HCT116 (cell line): ENCODE results near the gene TICAM2. TPM values are rescaled to one million over a fixed set of nuclear protein-coding genes. Genes with fewer than 3 reads are reported as not detected.
A peak's percentile ranks its signal among the peaks of the same experiment; 100 is the strongest.

Source experiments
- ATAC-seq: fragments of 200-7000 bp; cut with Tn5 transposase; 2 replicates; pipeline ENCODE4 v1.9.1; 2020; ENCODE audit warnings: mild to moderate bottlenecking, moderate library complexity
- BruUV-seq: library from RNA; stranded (reverse); fragments of 400-500 nt; replicated peaks from 2 replicates; lab custom pipeline; 2021; lab: Mats Ljungman, UMichigan
- CTCF ChIA-PET: fragments of 300-600 bp; sonication (Branson Sonifier 250); formaldehyde crosslinking; loops from one replicate; lab custom pipeline; 2021; ENCODE audit warnings: antibody characterized with exemption; lab: Charles Lee
- POLR2A ChIA-PET: fragments of 300-600, 350-600 bp; sonication (Branson Sonifier 250); formaldehyde crosslinking; loops from one replicate; lab custom pipeline; 2021; ENCODE audit warnings: antibody characterized with exemption; lab: Charles Lee
- RAD21 ChIA-PET, 2 experiments: fragments of 300-600 bp; sonication (Branson Sonifier 250); formaldehyde crosslinking; loops; one replicate each; lab custom pipeline; 2023; ENCODE audit warnings: low total read pairs in 2 of 2; ENCODE audit not compliant: uncharacterized antibody in 2 of 2, unreplicated experiment in 2 of 2, low non-redundant PET in 1 of 2; lab: Charles Lee
- DNase-seq: peaks from one replicate; pipeline ENCODE4 v3.0.0-alpha.2; 2010; ENCODE audit warnings: low read depth, low spot score
- H2AFZ ChIP-seq: fragments of 200-600 bp; shearing (Covaris generic), sonication (generic); 2 replicates; pipeline ENCODE4 v1.6.1; 2017; ENCODE audit warnings: low read depth, mixed run types, mixed read lengths, antibody characterized with exemption, low read length; ENCODE audit not compliant: poor library complexity, severe bottlenecking
- H3K27ac ChIP-seq: 2 replicates; pipeline ENCODE4 v1.5.1; 2012; ENCODE audit warnings: low read depth, low read length
- H3K27me3 ChIP-seq: fragments of 200-600 bp; sonication (generic); 2 replicates; pipeline ENCODE4 v1.6.1; 2016; ENCODE audit warnings: mixed run types, low read length, mixed read lengths; ENCODE audit not compliant: insufficient read depth
- H3K36me3 ChIP-seq, 2 experiments: fragments of 200-500 bp in 1 of 2; fragments of 200-600 bp in 1 of 2; sonication (Bioruptor generic) in 1 of 2; sonication (generic) in 1 of 2; 2 replicates each; pipeline versions ENCODE4 v1.5.1 to v1.6.1; 2014 to 2016; ENCODE audit warnings: low read length in 2 of 2, inconsistent platforms in 1 of 2, mixed read lengths in 1 of 2, mixed run types in 1 of 2; ENCODE audit not compliant: insufficient read depth in 2 of 2, control insufficient read depth in 1 of 2
- H3K4me1 ChIP-seq, 2 experiments: fragments of 200-600 bp in 1 of 2; sonication (generic) in 1 of 2; 2 replicates each; pipeline versions ENCODE4 v1.5.1 to v1.6.1; 2012 to 2017; ENCODE audit warnings: low read length in 2 of 2, inconsistent platforms in 1 of 2, mild to moderate bottlenecking in 1 of 2, mixed read lengths in 1 of 2, mixed run types in 1 of 2, moderate library complexity in 1 of 2; ENCODE audit not compliant: insufficient read depth in 2 of 2, control insufficient read depth in 1 of 2
- H3K4me2 ChIP-seq: fragments of 200-600 bp; sonication (generic); 2 replicates; pipeline ENCODE4 v1.6.1; 2017; ENCODE audit warnings: mixed run types, low read length, mixed read lengths
- H3K4me3 ChIP-seq, 2 experiments: fragments of 200-600 bp in 1 of 2; sonication (generic) in 1 of 2; replicated peaks in 1 of 2; 2 replicates each; pipeline ENCODE4 v1.5.1; 2011 to 2016; ENCODE audit warnings: low read length in 2 of 2, control low read depth in 1 of 2, low read depth in 1 of 2, mild to moderate bottlenecking in 1 of 2, mixed read lengths in 1 of 2, mixed run types in 1 of 2
- H3K79me2 ChIP-seq: fragments of 200-600 bp; sonication (generic); 2 replicates; pipeline ENCODE4 v1.6.1; 2017; ENCODE audit warnings: mild to moderate bottlenecking, mixed run types, low read length, moderate library complexity, mixed read lengths; ENCODE audit not compliant: insufficient read depth
- H3K9ac ChIP-seq: fragments of 200-600 bp; sonication (generic); 2 replicates; pipeline ENCODE4 v1.6.1; 2016; ENCODE audit warnings: low read length, mixed read lengths
- H3K9me2 ChIP-seq: fragments of 200-600 bp; sonication (generic), shearing (Covaris generic); 2 replicates; pipeline ENCODE4 v1.6.1; 2017; ENCODE audit warnings: mixed run types, mild to moderate bottlenecking, moderate library complexity; ENCODE audit not compliant: insufficient read depth
- H3K9me3 ChIP-seq, 2 experiments: fragments of 200-500 bp in 1 of 2; fragments of 200-600 bp in 1 of 2; sonication (Bioruptor generic) in 1 of 2; sonication (generic) in 1 of 2; 2 replicates each; pipeline ENCODE4 v1.6.1; 2014 to 2017; ENCODE audit warnings: low read length in 2 of 2, mixed read lengths in 2 of 2, inconsistent platforms in 1 of 2, low read depth in 1 of 2, mild to moderate bottlenecking in 1 of 2, mixed run types in 1 of 2, moderate library complexity in 1 of 2; ENCODE audit not compliant: control insufficient read depth in 1 of 2, insufficient read depth in 1 of 2
- H4K20me1 ChIP-seq: fragments of 200-600 bp; sonication (generic), shearing (Covaris generic); 2 replicates; pipeline ENCODE4 v1.6.1; 2017; ENCODE audit warnings: mixed run types, mild to moderate bottlenecking, moderate library complexity; ENCODE audit not compliant: insufficient read depth
- CBX3 ChIP-seq: IDR thresholded peaks from 2 replicates; pipeline ENCODE4 v1.6.1; 2012; ENCODE audit warnings: low read depth
- EZH2phosphoT487 ChIP-seq: fragments of 200-600 bp; IDR thresholded peaks from 2 replicates; pipeline ENCODE4 v1.6.1; 2018; ENCODE audit warnings: antibody characterized with exemption, borderline replicate concordance
- FOSL1 ChIP-seq: IDR thresholded peaks from 2 replicates; pipeline ENCODE4 v1.6.1; 2012; ENCODE audit warnings: low read depth
- JUND ChIP-seq: IDR thresholded peaks from 2 replicates; pipeline ENCODE4 v1.6.1; 2012
- POLR2A ChIP-seq: IDR thresholded peaks from 2 replicates; pipeline ENCODE4 v1.7.0; 2011; ENCODE audit warnings: borderline replicate concordance; ENCODE audit not compliant: insufficient read depth, insufficient read length; ENCODE audit errors: extremely low read depth
- POLR2AphosphoS5 ChIP-seq: IDR thresholded peaks from 2 replicates; pipeline ENCODE4 v1.6.1; 2011; ENCODE audit warnings: mild to moderate bottlenecking, low read depth, low read length, moderate library complexity
- REST ChIP-seq: IDR thresholded peaks from 2 replicates; pipeline ENCODE4 v1.6.1; 2012; ENCODE audit warnings: low read depth
- SP1 ChIP-seq: IDR thresholded peaks from 2 replicates; pipeline ENCODE4 v1.6.1; 2012; ENCODE audit warnings: low read depth
- SRF ChIP-seq: IDR thresholded peaks from 2 replicates; pipeline ENCODE4 v1.6.1; 2012; ENCODE audit warnings: low read depth
- intact Hi-C: fragments of 100-400 bp; cut with micrococcal nuclease; formaldehyde crosslinking; loops from 2 replicates; pipeline ENCODE4 v1.10.0; 2022
- total RNA-seq: library from RNA; stranded (reverse); gene quantifications from one replicate; pipeline ENCODE4 v1.2.1, GENCODE V29; 2021; ENCODE audit not compliant: unreplicated experiment
- TF ChIP-seq, protein P1 (sequence below): IDR thresholded peaks from 2 replicates; pipeline ENCODE4 v1.6.1; 2012

Gene TICAM2
- total RNA-seq, 1 experiment from 2014 or later = 2.9 TPM

DNA sequence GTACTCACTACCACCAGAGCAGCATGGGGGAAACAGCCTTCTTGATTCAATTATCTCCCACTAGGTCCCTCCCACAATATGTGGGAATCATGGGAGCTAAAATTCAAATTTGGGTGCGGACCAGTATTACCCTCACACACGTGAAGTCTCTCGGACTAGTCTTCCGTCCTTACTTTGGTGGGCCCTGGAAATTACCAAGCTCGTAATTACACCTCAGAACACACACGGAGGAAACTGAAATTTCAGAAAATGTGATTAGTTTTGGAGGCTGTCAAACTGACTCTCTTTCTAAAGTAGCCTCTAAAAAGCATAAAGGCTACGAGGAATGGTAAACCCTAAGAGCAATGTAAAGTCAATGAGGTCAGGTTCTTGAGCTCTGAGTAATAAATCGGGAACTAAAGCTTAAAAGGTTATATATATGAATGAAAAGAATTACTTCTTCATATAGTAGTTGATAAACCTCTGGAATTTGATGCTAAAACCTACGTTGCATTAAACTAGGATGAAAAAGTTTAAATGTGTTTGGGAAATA, 56.9 kb downstream of the TICAM2 start:
- Histone ChIP-seq H3K27ac (peak overlapping the region; percentile 37; the same call in 1 of the 2 replicates), H3K4me2 (peak overlapping the region; percentile 61), H3K27me3 (no peaks in the 10 kb centered on the region), H3K9me2 (no peaks in the 10 kb centered on the region), H3K79me2 (peaks cover 41% of the 10 kb centered on the region), H3K36me3 (peaks cover 10 to 29% of the 10 kb centered on the region in 2 experiments), H3K9me3 (peaks cover 0 to 5% of the 10 kb centered on the region in 2 experiments; a peak in 1 of 4 replicates), H3K4me3 (peak overlapping the region in 1 of 2 experiments; percentile 33; a peak in 2 of 4 replicates), H4K20me1 (peaks cover 7% of the 10 kb centered on the region; the same call in 1 of the 2 replicates), H3K4me1 (peaks cover 0 to 32% of the 10 kb centered on the region in 2 experiments; a peak in 3 of 4 replicates), H2AFZ (peak overlapping the region; percentile 49), H3K9ac (peak overlapping the region; percentile 44; the same call in 1 of the 2 replicates)
- no TSS peak for BruUV-seq
- DNase-seq (no peak), ATAC-seq (no peak)
- TF ChIP-seq POLR2AphosphoS5 (no peak), CBX3 (0 out of 2 replicates have a peak, but pooled peaks have one; percentile 9)
- ChIA-PET CTCF (interaction anchor here (1.5 kb wide), 1 partner anchor 29 kb away, joined by 7 read pairs; no protein-coding TSS in a partner anchor), RAD21 (interaction anchor here in 1 of 2 experiments (1.0 kb wide), 1 partner anchor 21 kb away, joined by 3 read pairs; no protein-coding TSS in a partner anchor), POLR2A (interaction anchor here (0.6 to 1.5 kb wide), 4 partner anchors 9 to 162 kb away, joined by 3 to 6 read pairs (median 3); no protein-coding TSS in a partner anchor)
- intact Hi-C loops = loop anchor here (2.0 kb wide), 1 partner anchor 167 kb away; no protein-coding TSS in a partner anchor

DNA sequence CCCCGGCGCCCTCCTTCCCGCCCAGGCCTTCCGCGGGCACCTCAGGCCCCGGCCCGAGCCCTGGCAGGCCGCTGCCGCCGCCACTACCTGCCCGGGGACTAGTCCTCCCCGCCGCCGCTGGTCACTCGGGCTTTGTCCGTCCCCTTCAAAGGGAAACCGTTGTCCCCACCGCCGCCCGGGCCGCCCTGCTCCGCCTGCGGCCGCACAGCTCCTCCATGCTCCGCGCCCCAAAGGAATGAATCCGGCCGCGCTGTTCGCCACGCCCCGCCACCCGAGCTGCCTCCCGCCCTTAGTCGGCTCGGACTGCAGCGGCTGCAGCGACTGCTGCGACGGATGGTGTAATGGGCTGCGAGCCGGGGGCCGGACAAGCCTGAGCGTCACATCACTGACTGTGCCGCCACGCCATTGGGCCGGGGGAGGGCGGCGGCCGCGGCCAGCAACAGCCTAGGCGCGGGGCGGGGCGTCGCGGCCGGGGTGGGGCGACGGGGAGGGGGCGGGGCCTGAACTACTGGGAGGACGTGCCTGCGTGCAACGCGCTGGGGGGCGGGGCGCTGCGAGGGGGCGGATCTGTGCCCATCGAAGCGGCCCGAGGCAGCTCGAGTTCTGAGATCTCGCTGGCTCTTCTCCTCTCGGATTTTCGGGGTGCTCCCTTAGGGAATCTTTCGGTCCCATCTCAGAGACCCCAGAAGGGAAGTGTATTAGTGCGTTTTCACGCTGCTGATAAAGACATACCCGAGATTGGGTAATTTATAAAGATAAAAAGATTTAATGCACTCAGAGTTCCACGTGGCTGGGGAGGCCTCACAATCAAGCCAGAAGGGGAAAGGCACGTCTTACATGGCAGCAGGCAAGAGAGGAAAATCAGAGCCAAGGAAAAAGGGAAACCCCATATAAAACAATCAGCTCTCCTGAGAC, 57.6 kb downstream of the TICAM2 start, which contains the start of gene FEM1C:
Gene FEM1C, minus strand, starts transcription at position 340 of the 915 bp plus-strand sequence. CDS start 1,282 bp downstream, outside the sequence.
- ChIA-PET CTCF (interaction anchor here (1.5 kb wide), 1 partner anchor 30 kb away, joined by 7 read pairs; no protein-coding TSS in a partner anchor), POLR2A (interaction anchor here (0.6 to 1.5 kb wide), 5 partner anchors 9 to 162 kb away, joined by 3 to 6 read pairs (median 3); no protein-coding TSS in a partner anchor), RAD21 (interaction anchor here in 1 of 2 experiments (1.0 kb wide), 1 partner anchor 22 kb away, joined by 3 read pairs; no protein-coding TSS in a partner anchor)
- Histone ChIP-seq H3K36me3 (peaks cover 14 to 36% of the 10 kb centered on the region in 2 experiments), H3K27ac (peak within 1 kb of the TSS; percentile 87), H3K4me2 (peak within 1 kb of the TSS; percentile 85), H4K20me1 (peaks cover 9% of the 10 kb centered on the region; the same call in 1 of the 2 replicates), H3K9me3 (peaks cover 0 to 5% of the 10 kb centered on the region in 2 experiments; a peak in 1 of 4 replicates), H3K4me1 (peaks cover 0 to 32% of the 10 kb centered on the region in 2 experiments; a peak in 3 of 4 replicates), H3K27me3 (no peaks in the 10 kb centered on the region), H3K9ac (peak within 1 kb of the TSS; percentile 96), H3K9me2 (no peaks in the 10 kb centered on the region), H3K79me2 (peaks cover 48% of the 10 kb centered on the region), H3K4me3 (peak within 1 kb of the TSS; percentile 77 to 86), H2AFZ (peak within 1 kb of the TSS; percentile 49)
- peak; percentile 98 for ATAC-seq
- BruUV-seq = TSS peak; percentile 89
- intact Hi-C loops = loop anchor here (2.0 kb wide), 1 partner anchor 166 kb away; no protein-coding TSS in a partner anchor
- peak; percentile 87 for DNase-seq
- TF ChIP-seq FOSL1 = no peak
- peak; percentile 99 for TF ChIP-seq CBX3
- TF ChIP-seq SP1 = peak; percentile 73
- peak; percentile 99 for TF ChIP-seq POLR2AphosphoS5
- no peak for TF ChIP-seq EZH2phosphoT487
- TF ChIP-seq, protein P1, sequence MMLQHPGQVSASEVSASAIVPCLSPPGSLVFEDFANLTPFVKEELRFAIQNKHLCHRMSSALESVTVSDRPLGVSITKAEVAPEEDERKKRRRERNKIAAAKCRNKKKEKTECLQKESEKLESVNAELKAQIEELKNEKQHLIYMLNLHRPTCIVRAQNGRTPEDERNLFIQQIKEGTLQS = no peak
- no peak; the same call in 1 of the 2 replicates for TF ChIP-seq JUND
- TF ChIP-seq REST = no peak
- no peak for TF ChIP-seq SRF
- peak; percentile 90 for TF ChIP-seq POLR2A
